ENCODE data around the gene CMTM5.

The CMTM5 gene

GRCh38 chr14:23355871-23356435 lies 20.9 kb upstream of the CMTM5 start (continued):
- TF ChIP-seq, protein P1, sequence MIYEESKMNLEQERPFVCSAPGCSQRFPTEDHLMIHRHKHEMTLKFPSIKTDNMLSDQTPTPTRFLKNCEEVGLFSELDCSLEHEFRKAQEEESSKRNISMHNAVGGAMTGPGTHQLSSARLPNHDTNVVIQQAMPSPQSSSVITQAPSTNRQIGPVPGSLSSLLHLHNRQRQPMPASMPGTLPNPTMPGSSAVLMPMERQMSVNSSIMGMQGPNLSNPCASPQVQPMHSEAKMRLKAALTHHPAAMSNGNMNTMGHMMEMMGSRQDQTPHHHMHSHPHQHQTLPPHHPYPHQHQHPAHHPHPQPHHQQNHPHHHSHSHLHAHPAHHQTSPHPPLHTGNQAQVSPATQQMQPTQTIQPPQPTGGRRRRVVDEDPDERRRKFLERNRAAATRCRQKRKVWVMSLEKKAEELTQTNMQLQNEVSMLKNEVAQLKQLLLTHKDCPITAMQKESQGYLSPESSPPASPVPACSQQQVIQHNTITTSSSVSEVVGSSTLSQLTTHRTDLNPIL (CRISPR knock-in tag; IDR thresholded peaks at IDR 0.05; ENCODE audit: low read depth), result no peak
- TF ChIP-seq, protein P2, sequence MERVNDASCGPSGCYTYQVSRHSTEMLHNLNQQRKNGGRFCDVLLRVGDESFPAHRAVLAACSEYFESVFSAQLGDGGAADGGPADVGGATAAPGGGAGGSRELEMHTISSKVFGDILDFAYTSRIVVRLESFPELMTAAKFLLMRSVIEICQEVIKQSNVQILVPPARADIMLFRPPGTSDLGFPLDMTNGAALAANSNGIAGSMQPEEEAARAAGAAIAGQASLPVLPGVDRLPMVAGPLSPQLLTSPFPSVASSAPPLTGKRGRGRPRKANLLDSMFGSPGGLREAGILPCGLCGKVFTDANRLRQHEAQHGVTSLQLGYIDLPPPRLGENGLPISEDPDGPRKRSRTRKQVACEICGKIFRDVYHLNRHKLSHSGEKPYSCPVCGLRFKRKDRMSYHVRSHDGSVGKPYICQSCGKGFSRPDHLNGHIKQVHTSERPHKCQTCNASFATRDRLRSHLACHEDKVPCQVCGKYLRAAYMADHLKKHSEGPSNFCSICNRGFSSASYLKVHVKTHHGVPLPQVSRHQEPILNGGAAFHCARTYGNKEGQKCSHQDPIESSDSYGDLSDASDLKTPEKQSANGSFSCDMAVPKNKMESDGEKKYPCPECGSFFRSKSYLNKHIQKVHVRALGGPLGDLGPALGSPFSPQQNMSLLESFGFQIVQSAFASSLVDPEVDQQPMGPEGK (CRISPR knock-in tag; IDR thresholded peaks at IDR 0.05; ENCODE audit: borderline replicate concordance), result no peak
- TF ChIP-seq TOX (CRISPR knock-in tag; IDR thresholded peaks at IDR 0.05; ENCODE audit: borderline replicate concordance) (no peak), POU6F1 (CRISPR knock-in tag; IDR thresholded peaks at IDR 0.05; ENCODE audit: borderline replicate concordance, low read depth) (no peak), ZC3H10 (CRISPR knock-in tag; IDR thresholded peaks at IDR 0.05) (no peak)

DNA sequence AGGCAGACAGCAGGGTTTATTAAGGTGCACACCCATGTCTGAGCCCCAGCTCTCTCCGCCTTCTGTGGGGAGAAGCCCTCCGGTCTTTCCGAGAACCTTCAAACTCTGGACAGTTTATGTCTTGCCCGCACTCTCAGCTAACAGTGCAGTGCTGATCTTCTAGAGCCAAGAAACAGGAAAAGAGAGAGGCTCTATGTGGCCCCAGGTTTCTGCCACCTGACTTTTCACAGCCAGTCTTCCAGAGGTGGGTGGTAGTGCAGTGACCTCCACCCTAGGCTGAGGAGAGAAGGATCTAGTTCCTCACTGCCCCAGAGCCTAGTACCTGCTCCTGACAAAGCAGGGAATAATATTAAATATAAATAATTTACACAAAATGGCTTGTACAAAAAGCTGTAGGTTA lies 20.2 kb upstream of the CMTM5 start:
- ATAC-seq, result no peak
- TF ChIP-seq ZNF8 (CRISPR knock-in tag; IDR thresholded peaks at IDR 0.05), result no peak
- no peak for TF ChIP-seq TOX (CRISPR knock-in tag; IDR thresholded peaks at IDR 0.05; ENCODE audit: borderline replicate concordance)
- TF ChIP-seq OSR1 (CRISPR knock-in tag; IDR thresholded peaks at IDR 0.05), result no peak
- TF ChIP-seq, protein P3, sequence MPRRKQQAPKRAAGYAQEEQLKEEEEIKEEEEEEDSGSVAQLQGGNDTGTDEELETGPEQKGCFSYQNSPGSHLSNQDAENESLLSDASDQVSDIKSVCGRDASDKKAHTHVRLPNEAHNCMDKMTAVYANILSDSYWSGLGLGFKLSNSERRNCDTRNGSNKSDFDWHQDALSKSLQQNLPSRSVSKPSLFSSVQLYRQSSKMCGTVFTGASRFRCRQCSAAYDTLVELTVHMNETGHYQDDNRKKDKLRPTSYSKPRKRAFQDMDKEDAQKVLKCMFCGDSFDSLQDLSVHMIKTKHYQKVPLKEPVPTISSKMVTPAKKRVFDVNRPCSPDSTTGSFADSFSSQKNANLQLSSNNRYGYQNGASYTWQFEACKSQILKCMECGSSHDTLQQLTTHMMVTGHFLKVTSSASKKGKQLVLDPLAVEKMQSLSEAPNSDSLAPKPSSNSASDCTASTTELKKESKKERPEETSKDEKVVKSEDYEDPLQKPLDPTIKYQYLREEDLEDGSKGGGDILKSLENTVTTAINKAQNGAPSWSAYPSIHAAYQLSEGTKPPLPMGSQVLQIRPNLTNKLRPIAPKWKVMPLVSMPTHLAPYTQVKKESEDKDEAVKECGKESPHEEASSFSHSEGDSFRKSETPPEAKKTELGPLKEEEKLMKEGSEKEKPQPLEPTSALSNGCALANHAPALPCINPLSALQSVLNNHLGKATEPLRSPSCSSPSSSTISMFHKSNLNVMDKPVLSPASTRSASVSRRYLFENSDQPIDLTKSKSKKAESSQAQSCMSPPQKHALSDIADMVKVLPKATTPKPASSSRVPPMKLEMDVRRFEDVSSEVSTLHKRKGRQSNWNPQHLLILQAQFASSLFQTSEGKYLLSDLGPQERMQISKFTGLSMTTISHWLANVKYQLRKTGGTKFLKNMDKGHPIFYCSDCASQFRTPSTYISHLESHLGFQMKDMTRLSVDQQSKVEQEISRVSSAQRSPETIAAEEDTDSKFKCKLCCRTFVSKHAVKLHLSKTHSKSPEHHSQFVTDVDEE (CRISPR knock-in tag; IDR thresholded peaks at IDR 0.05), result no peak
- TF ChIP-seq BACH2 (CRISPR knock-in tag; IDR thresholded peaks at IDR 0.05; ENCODE audit: borderline replicate concordance), result no peak
- no peak for TF ChIP-seq TCF4 (CRISPR knock-in tag; IDR thresholded peaks at IDR 0.05; ENCODE audit: borderline replicate concordance)
- no peak for TF ChIP-seq ZC3H10 (CRISPR knock-in tag; IDR thresholded peaks at IDR 0.05)
- TF ChIP-seq RARB (CRISPR knock-in tag; IDR thresholded peaks at IDR 0.05), result no peak
- no peak for TF ChIP-seq POU6F1 (CRISPR knock-in tag; IDR thresholded peaks at IDR 0.05; ENCODE audit: borderline replicate concordance, low read depth)
- no peak for TF ChIP-seq ARNTL (CRISPR knock-in tag; IDR thresholded peaks at IDR 0.05; ENCODE audit: borderline replicate concordance, low read depth)
- TF ChIP-seq, protein P1 (CRISPR knock-in tag; IDR thresholded peaks at IDR 0.05; ENCODE audit: low read depth), result no peak
- no peak for TF ChIP-seq ZNF565 (CRISPR knock-in tag; conservative IDR thresholded peaks at IDR 0.05; ENCODE audit: low read depth)

DNA sequence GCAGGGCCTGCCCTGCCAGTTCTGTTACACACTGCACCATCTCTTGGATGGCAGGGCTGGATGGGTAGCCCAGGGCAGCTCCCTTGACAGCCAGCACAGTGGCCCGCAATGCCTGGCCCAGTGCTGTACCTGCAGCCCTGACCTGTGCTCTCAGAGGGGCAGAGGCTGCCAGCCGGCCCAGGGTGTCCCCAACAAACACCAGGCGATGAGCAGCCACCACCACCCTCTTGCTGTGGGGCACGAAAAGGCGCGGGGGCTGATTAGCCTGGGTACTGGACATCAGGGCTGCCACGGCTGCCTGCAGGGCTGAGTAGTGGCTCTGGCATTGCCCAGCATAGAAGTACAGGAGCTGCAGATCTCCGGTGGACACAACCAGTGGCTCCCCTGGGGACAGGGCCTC lies 19.6 kb upstream of the CMTM5 start:
- ATAC-seq, result no peak
- TF ChIP-seq, protein P2 (CRISPR knock-in tag; IDR thresholded peaks at IDR 0.05; ENCODE audit: borderline replicate concordance), result no peak
- no peak for TF ChIP-seq POU6F1 (CRISPR knock-in tag; IDR thresholded peaks at IDR 0.05; ENCODE audit: borderline replicate concordance, low read depth)
- TF ChIP-seq ZNF565 (CRISPR knock-in tag; conservative IDR thresholded peaks at IDR 0.05; ENCODE audit: low read depth), result no peak
- TF ChIP-seq BACH2 (CRISPR knock-in tag; IDR thresholded peaks at IDR 0.05; ENCODE audit: borderline replicate concordance), result no peak
- TF ChIP-seq PPARA (CRISPR knock-in tag; IDR thresholded peaks at IDR 0.05; ENCODE audit: borderline replicate concordance), result no peak
- no peak for TF ChIP-seq TOX (CRISPR knock-in tag; IDR thresholded peaks at IDR 0.05; ENCODE audit: borderline replicate concordance)
- no peak for TF ChIP-seq ZC3H10 (CRISPR knock-in tag; IDR thresholded peaks at IDR 0.05)
- no peak for TF ChIP-seq TCF4 (CRISPR knock-in tag; IDR thresholded peaks at IDR 0.05; ENCODE audit: borderline replicate concordance)
- TF ChIP-seq CSDC2 (CRISPR knock-in tag; IDR thresholded peaks at IDR 0.05), result no peak
- TF ChIP-seq ZFP3 (CRISPR knock-in tag; IDR thresholded peaks at IDR 0.05), result no peak
- TF ChIP-seq, protein P3 (CRISPR knock-in tag; IDR thresholded peaks at IDR 0.05), result no peak
